ENCODE results near the gene G6PD.
A peak's percentile ranks its signal among the peaks of the same experiment; 100 is the strongest.

G6PD gene

GRCh38 chrX:154484255-154485149 is 62.1 kb downstream of the G6PD start:
- DNase-seq (ENCODE audit: low read depth): peak; percentile 37

GRCh38 chrX:154483325-154483724 is 63.3 kb downstream of the G6PD start:
- TF ChIP-seq POLR2A (IDR thresholded peaks at IDR 0.05; ENCODE audit: extremely low read depth, insufficient read length): no peak
- no peak for TF ChIP-seq CTCF (IDR thresholded peaks at IDR 0.05; ENCODE audit: low read depth, low read length)
- TF ChIP-seq MAX (IDR thresholded peaks at IDR 0.05; ENCODE audit: low read depth, low read length): no peak
- TF ChIP-seq MYC (IDR thresholded peaks at IDR 0.05; ENCODE audit: low read depth, low read length): no peak
- no peak overlapping the region for H3K4me3 ChIP-seq (ENCODE audit: low read depth, low read length)
- no peak for DNase-seq (ENCODE audit: low read depth)

More at GRCh38 chrX:154484255-154485149, 62.1 kb downstream of the G6PD start:
- H3K4me3 ChIP-seq (ENCODE audit: low read depth, low read length): peak overlapping the region; percentile 70
- TF ChIP-seq POLR2A (IDR thresholded peaks at IDR 0.05; ENCODE audit: extremely low read depth, insufficient read length) (no peak), CTCF (IDR thresholded peaks at IDR 0.05; ENCODE audit: low read depth, low read length) (no peak), MYC (IDR thresholded peaks at IDR 0.05; ENCODE audit: low read depth, low read length) (no peak), MAX (IDR thresholded peaks at IDR 0.05; ENCODE audit: low read depth, low read length) (no peak)

GRCh38 chrX:154482786-154483185 is 63.9 kb downstream of the G6PD start:
- TF ChIP-seq CTCF (IDR thresholded peaks at IDR 0.05; ENCODE audit: low read depth, low read length) (no peak), MYC (IDR thresholded peaks at IDR 0.05; ENCODE audit: low read depth, low read length) (no peak), POLR2A (IDR thresholded peaks at IDR 0.05; ENCODE audit: extremely low read depth, insufficient read length) (no peak), MAX (IDR thresholded peaks at IDR 0.05; ENCODE audit: low read depth, low read length) (no peak)
- H3K4me3 ChIP-seq (ENCODE audit: low read depth, low read length): no peak overlapping the region
- no peak for DNase-seq (ENCODE audit: low read depth)

GRCh38 chrX:154481911-154482601 is 64.6 kb downstream of the G6PD start:
- TF ChIP-seq CTCF (IDR thresholded peaks at IDR 0.05; ENCODE audit: low read depth, low read length) (no peak), MAX (IDR thresholded peaks at IDR 0.05; ENCODE audit: low read depth, low read length) (no peak), POLR2A (IDR thresholded peaks at IDR 0.05; ENCODE audit: extremely low read depth, insufficient read length) (no peak)
- H3K4me3 ChIP-seq (ENCODE audit: low read depth, low read length): no peak overlapping the region
- no peak for DNase-seq (ENCODE audit: low read depth)
